Subcutaneous abdominal adipose tissue (tissue), 5 donors: ENCODE data around the gene B3GAT3.

Source experiments
- H3K27ac ChIP-seq: one replicate; pipeline ENCODE4 v1.7.0; 2013; ENCODE audit warnings: low read depth, mild to moderate bottlenecking, inconsistent platforms, low read length, moderate library complexity
- H3K27me3 ChIP-seq, 5 donors: one replicate each; pipeline ENCODE4 v1.7.0; 2013; ENCODE audit warnings: low read length in 5 of 5, inconsistent platforms in 1 of 5; ENCODE audit not compliant: control insufficient read depth in 5 of 5, insufficient read depth in 4 of 5
- H3K36me3 ChIP-seq, 5 donors: one replicate each; pipeline ENCODE4 v1.7.0; 2013; ENCODE audit warnings: low read length in 5 of 5; ENCODE audit not compliant: control insufficient read depth in 5 of 5, insufficient read depth in 5 of 5
- H3K4me1 ChIP-seq, 5 donors: one replicate each; pipeline ENCODE4 v1.7.0; 2013; ENCODE audit warnings: low read length in 5 of 5, mild to moderate bottlenecking in 3 of 5, moderate library complexity in 1 of 5; ENCODE audit not compliant: control insufficient read depth in 5 of 5, insufficient read depth in 5 of 5
- H3K4me3 ChIP-seq, 5 donors: one replicate each; pipeline ENCODE4 v1.7.0; 2013; ENCODE audit warnings: low read length in 5 of 5, low read depth in 1 of 5
- H3K9ac ChIP-seq, 5 donors: one replicate each; pipeline ENCODE4 v1.7.0; 2013; ENCODE audit warnings: low read length in 5 of 5, mild to moderate bottlenecking in 4 of 5, moderate library complexity in 3 of 5
- H3K9me3 ChIP-seq, 5 donors: one replicate each; pipeline ENCODE4 v1.7.0; 2013; ENCODE audit warnings: low read length in 5 of 5; ENCODE audit not compliant: control insufficient read depth in 5 of 5
- donor health status: healthy.
- donor health status: healthy.
- donor health status: healthy.
- donor health status: healthy.
- donor health status: healthy.

The B3GAT3 gene

GRCh38 chr11:62605467-62605866 is 16.3 kb downstream of the B3GAT3 start:
- H3K9me3 ChIP-seq = no peaks in the 10 kb centered on the region
- peaks cover 0 to 57% (median 43%) of the 10 kb centered on the region in 5 donors for H3K36me3 ChIP-seq
- peaks cover 7 to 67% (median 46%) of the 10 kb centered on the region in 5 donors for H3K4me1 ChIP-seq

GRCh38 chr11:62604460-62605120 is 17.2 kb downstream of the B3GAT3 start:
- H3K9ac ChIP-seq = peak overlapping the region in 2 of 5 donors; percentile 2 to 30

More at GRCh38 chr11:62605467-62605866, 16.3 kb downstream of the B3GAT3 start:
- no peak overlapping the region for H3K9ac ChIP-seq
- H3K27me3 ChIP-seq = no peaks in the 10 kb centered on the region
- no peak overlapping the region for H3K27ac ChIP-seq
- H3K4me3 ChIP-seq = no peak overlapping the region

GRCh38 chr11:62603776-62604299 is 17.9 kb downstream of the B3GAT3 start:
- H3K9ac ChIP-seq = no peak overlapping the region
- H3K27ac ChIP-seq = peak overlapping the region; percentile 93
- H3K9me3 ChIP-seq = no peaks in the 10 kb centered on the region
- H3K36me3 ChIP-seq = peaks cover 0 to 46% (median 36%) of the 10 kb centered on the region in 5 donors
- H3K27me3 ChIP-seq = no peaks in the 10 kb centered on the region
- peaks cover 18 to 76% (median 63%) of the 10 kb centered on the region in 5 donors for H3K4me1 ChIP-seq
- no peak overlapping the region for H3K4me3 ChIP-seq

More at GRCh38 chr11:62604460-62605120, 17.2 kb downstream of the B3GAT3 start:
- H3K4me3 ChIP-seq = no peak overlapping the region
- no peak overlapping the region for H3K27ac ChIP-seq
- no peaks in the 10 kb centered on the region for H3K27me3 ChIP-seq
- H3K36me3 ChIP-seq = peaks cover 0 to 54% (median 39%) of the 10 kb centered on the region in 5 donors
- peaks cover 14 to 69% (median 55%) of the 10 kb centered on the region in 5 donors for H3K4me1 ChIP-seq
- H3K9me3 ChIP-seq = no peaks in the 10 kb centered on the region

- H3K4me1 ChIP-seq = peaks cover 20 to 77% (median 66%) of the 10 kb centered on the region in 5 donors
- H3K36me3 ChIP-seq = peaks cover 0 to 45% (median 37%) of the 10 kb centered on the region in 5 donors
- peak overlapping the region; percentile 38 to 94 (median 91) for H3K9ac ChIP-seq
- peak overlapping the region; percentile 93 for H3K27ac ChIP-seq
- peak overlapping the region; percentile 76 to 88 (median 86) for H3K4me3 ChIP-seq
- H3K9me3 ChIP-seq = no peaks in the 10 kb centered on the region
- H3K27me3 ChIP-seq = no peaks in the 10 kb centered on the region
Observed at GRCh38 chr11:62603072-62603408, 18.7 kb downstream of the B3GAT3 start.

- Histone ChIP-seq H3K9ac (peak overlapping the region; percentile 38 to 94 (median 91)), H3K27me3 (no peaks in the 10 kb centered on the region), H3K27ac (peak overlapping the region; percentile 93), H3K36me3 (peaks cover 0 to 45% (median 40%) of the 10 kb centered on the region in 5 donors), H3K9me3 (no peaks in the 10 kb centered on the region), H3K4me3 (peak overlapping the region; percentile 76 to 88 (median 86)), H3K4me1 (peaks cover 20 to 70% (median 59%) of the 10 kb centered on the region in 5 donors)
Observed at GRCh38 chr11:62602141-62603071, 19.4 kb downstream of the B3GAT3 start.

- Histone ChIP-seq H3K27me3 (no peaks in the 10 kb centered on the region), H3K4me3 (peak within 1 kb of the TSS; percentile 78 to 89 (median 88)), H3K9me3 (no peaks in the 10 kb centered on the region), H3K27ac (peak within 1 kb of the TSS; percentile 93), H3K36me3 (peaks cover 0 to 46% (median 42%) of the 10 kb centered on the region in 5 donors), H3K4me1 (peaks cover 20 to 67% (median 57%) of the 10 kb centered on the region in 5 donors), H3K9ac (peak within 1 kb of the TSS; percentile 90 to 95 (median 91))
Observed at GRCh38 chr11:62601372-62602140, 20.2 kb downstream of the B3GAT3 start, which contains the start of gene MTA2. TSS of gene MTA2 (minus strand) at chr11:62601865. CDS start at chr11:62601450, 415 bp downstream.

GRCh38 chr11:62601122-62601371 is 20.7 kb downstream of the B3GAT3 start:
- peak overlapping the region; percentile 93 for H3K27ac ChIP-seq
- no peaks in the 10 kb centered on the region for H3K27me3 ChIP-seq
- peaks cover 2 to 47% (median 44%) of the 10 kb centered on the region in 5 donors for H3K36me3 ChIP-seq
- peaks cover 20 to 67% (median 57%) of the 10 kb centered on the region in 5 donors for H3K4me1 ChIP-seq
- H3K4me3 ChIP-seq = peak overlapping the region; percentile 78 to 89 (median 88)
- H3K9me3 ChIP-seq = no peaks in the 10 kb centered on the region
- peak overlapping the region; percentile 90 to 95 (median 91) for H3K9ac ChIP-seq

GRCh38 chr11:62600367-62601121 is 21.2 kb downstream of the B3GAT3 start:
- Histone ChIP-seq H3K27me3 (no peaks in the 10 kb centered on the region), H3K27ac (peak overlapping the region; percentile 93), H3K36me3 (peaks cover 3 to 47% (median 44%) of the 10 kb centered on the region in 5 donors), H3K9ac (peak overlapping the region; percentile 90 to 95 (median 91)), H3K4me3 (peak overlapping the region; percentile 78 to 89 (median 88)), H3K9me3 (no peaks in the 10 kb centered on the region), H3K4me1 (peaks cover 20 to 67% (median 57%) of the 10 kb centered on the region in 5 donors)

GRCh38 chr11:62599901-62600300 is 21.9 kb downstream of the B3GAT3 start:
- Histone ChIP-seq H3K36me3 (peaks cover 3 to 47% (median 44%) of the 10 kb centered on the region in 5 donors), H3K4me3 (peak overlapping the region; percentile 78 to 89 (median 88)), H3K9me3 (no peaks in the 10 kb centered on the region), H3K4me1 (peaks cover 20 to 62% (median 53%) of the 10 kb centered on the region in 5 donors), H3K9ac (peak overlapping the region; percentile 90 to 95 (median 91)), H3K27me3 (no peaks in the 10 kb centered on the region), H3K27ac (peak overlapping the region; percentile 93)
